Bronchial epithelial cell (primary cell): ENCODE results near the gene H6PD. TPM values are rescaled to one million over a fixed set of nuclear protein-coding genes. Genes with fewer than 3 reads are reported as not detected.

Experiments
- DNase-seq: peaks from one replicate; pipeline ENCODE4 v3.0.0-alpha.2; 2010; ENCODE audit warnings: low read depth
- FAIRE-seq: peaks from 2 replicates; lab custom pipeline; 2011; peaks lifted over from hg19 to GRCh38; lab: Jason Lieb, UNC
- H3K27me3 ChIP-seq: 2 replicates; pipeline ENCODE4 v1.5.1; 2011; ENCODE audit warnings: low read length; ENCODE audit not compliant: control insufficient read depth, insufficient read depth
- H3K36me3 ChIP-seq: 2 replicates; pipeline ENCODE4 v1.5.1; 2011; ENCODE audit warnings: low read length; ENCODE audit not compliant: control insufficient read depth, insufficient read depth
- H3K4me3 ChIP-seq: 2 replicates; pipeline ENCODE4 v1.5.1; 2011; ENCODE audit warnings: mild to moderate bottlenecking, low read depth, low read length, control low read depth
- total RNA-seq: library from RNA; depleted of rRNA; stranded (reverse); fragments of >200 nt; gene quantifications from 2 replicates; pipeline ENCODE4 v1.2.1, GENCODE V29; 2014
- TF ChIP-seq, protein P1 (sequence below): IDR thresholded peaks from 2 replicates; pipeline ENCODE4 v1.5.1; 2011; ENCODE audit warnings: mild to moderate bottlenecking, moderate library complexity, low read length, control low read depth, inconsistent platforms; ENCODE audit not compliant: insufficient read depth, severe bottlenecking

The H6PD gene
- total RNA-seq, 1 donor from 2014 or later: 5.5 TPM

GRCh38 chr1:9248341-9249262 lies 14.0 kb downstream of the H6PD start:
- DNase-seq (no peak), FAIRE-seq (no peak)
- peaks cover 5% of the 10 kb centered on the region for H3K36me3 ChIP-seq
- no peaks in the 10 kb centered on the region for H3K27me3 ChIP-seq
- TF ChIP-seq, protein P1, sequence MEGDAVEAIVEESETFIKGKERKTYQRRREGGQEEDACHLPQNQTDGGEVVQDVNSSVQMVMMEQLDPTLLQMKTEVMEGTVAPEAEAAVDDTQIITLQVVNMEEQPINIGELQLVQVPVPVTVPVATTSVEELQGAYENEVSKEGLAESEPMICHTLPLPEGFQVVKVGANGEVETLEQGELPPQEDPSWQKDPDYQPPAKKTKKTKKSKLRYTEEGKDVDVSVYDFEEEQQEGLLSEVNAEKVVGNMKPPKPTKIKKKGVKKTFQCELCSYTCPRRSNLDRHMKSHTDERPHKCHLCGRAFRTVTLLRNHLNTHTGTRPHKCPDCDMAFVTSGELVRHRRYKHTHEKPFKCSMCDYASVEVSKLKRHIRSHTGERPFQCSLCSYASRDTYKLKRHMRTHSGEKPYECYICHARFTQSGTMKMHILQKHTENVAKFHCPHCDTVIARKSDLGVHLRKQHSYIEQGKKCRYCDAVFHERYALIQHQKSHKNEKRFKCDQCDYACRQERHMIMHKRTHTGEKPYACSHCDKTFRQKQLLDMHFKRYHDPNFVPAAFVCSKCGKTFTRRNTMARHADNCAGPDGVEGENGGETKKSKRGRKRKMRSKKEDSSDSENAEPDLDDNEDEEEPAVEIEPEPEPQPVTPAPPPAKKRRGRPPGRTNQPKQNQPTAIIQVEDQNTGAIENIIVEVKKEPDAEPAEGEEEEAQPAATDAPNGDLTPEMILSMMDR: no peak
- no peak overlapping the region for H3K4me3 ChIP-seq

GRCh38 chr1:9249263-9249533 lies 14.6 kb downstream of the H6PD start:
- Histone ChIP-seq H3K36me3 (peaks cover 5% of the 10 kb centered on the region), H3K4me3 (no peak overlapping the region), H3K27me3 (no peaks in the 10 kb centered on the region)
- FAIRE-seq: no peak
- TF ChIP-seq, protein P1: no peak
- no peak for DNase-seq

- DNase-seq (peak; percentile 21), FAIRE-seq (no peak)
- TF ChIP-seq, protein P1: peak; percentile 71
- no peaks in the 10 kb centered on the region for H3K27me3 ChIP-seq
- H3K36me3 ChIP-seq: peaks cover 5% of the 10 kb centered on the region
- H3K4me3 ChIP-seq: no peak overlapping the region
Observed at GRCh38 chr1:9249534-9250410, 15.2 kb downstream of the H6PD start.

- no peak for DNase-seq
- peaks cover 2% of the 10 kb centered on the region for H3K36me3 ChIP-seq
- no peak for FAIRE-seq
- H3K27me3 ChIP-seq: no peaks in the 10 kb centered on the region
- H3K4me3 ChIP-seq: no peak overlapping the region
- TF ChIP-seq, protein P1: no peak
Observed at GRCh38 chr1:9250411-9251381, 16.1 kb downstream of the H6PD start.

- FAIRE-seq (no peak), DNase-seq (no peak)
- TF ChIP-seq, protein P1: no peak
- H3K4me3 ChIP-seq: no peak overlapping the region
- H3K27me3 ChIP-seq: no peaks in the 10 kb centered on the region
- peaks cover 2% of the 10 kb centered on the region for H3K36me3 ChIP-seq
Observed at GRCh38 chr1:9251501-9251900, 16.9 kb downstream of the H6PD start.
